Ovary (tissue), 3 donors: ENCODE measurements around the gene UBC.

Experiments
- CTCF ChIP-seq, 3 donors: fragments of 450-650 bp in 2 of 3; fragments of 200-600 bp in 1 of 3; IDR thresholded peaks; one replicate each; pipeline versions ENCODE4 v1.5.1 to v1.8.0; 2016 to 2022; ENCODE audit warnings: antibody characterized with exemption in 3 of 3, mild to moderate bottlenecking in 1 of 3
- EP300 ChIP-seq: sonication (generic); formaldehyde crosslinking; IDR thresholded peaks from one replicate; pipeline ENCODE4 v1.6.1; 2017; ENCODE audit warnings: antibody characterized with exemption
- donor health status: DM: no; HTN: no; CAD: no.

GRCh38 chr12:124874988-124875802, 39.3 kb downstream of the UBC start:
- TF ChIP-seq EP300 = no peak
- TF ChIP-seq CTCF (IDR thresholded peaks at IDR 0.05) = no peak
